Tibial nerve (tissue), 4 donors: ENCODE measurements around the gene DDX18.

Source experiments
- EP300 ChIP-seq, 2 donors: sonication (generic); formaldehyde crosslinking; IDR thresholded peaks; one replicate each; pipeline ENCODE4 v1.6.1; 2017; ENCODE audit warnings: antibody characterized with exemption in 2 of 2, mild to moderate bottlenecking in 1 of 2
- TF ChIP-seq, protein P1 (sequence below), 5 experiments: fragments of 200-600 bp in 3 of 5; fragments of 450-650 bp in 2 of 5; sonication (generic) in 3 of 5; IDR thresholded peaks; one replicate each; pipeline ENCODE4 v1.5.1; 2016 to 2019; ENCODE audit warnings: antibody characterized with exemption in 5 of 5, mild to moderate bottlenecking in 3 of 5, moderate library complexity in 2 of 5

DNA sequence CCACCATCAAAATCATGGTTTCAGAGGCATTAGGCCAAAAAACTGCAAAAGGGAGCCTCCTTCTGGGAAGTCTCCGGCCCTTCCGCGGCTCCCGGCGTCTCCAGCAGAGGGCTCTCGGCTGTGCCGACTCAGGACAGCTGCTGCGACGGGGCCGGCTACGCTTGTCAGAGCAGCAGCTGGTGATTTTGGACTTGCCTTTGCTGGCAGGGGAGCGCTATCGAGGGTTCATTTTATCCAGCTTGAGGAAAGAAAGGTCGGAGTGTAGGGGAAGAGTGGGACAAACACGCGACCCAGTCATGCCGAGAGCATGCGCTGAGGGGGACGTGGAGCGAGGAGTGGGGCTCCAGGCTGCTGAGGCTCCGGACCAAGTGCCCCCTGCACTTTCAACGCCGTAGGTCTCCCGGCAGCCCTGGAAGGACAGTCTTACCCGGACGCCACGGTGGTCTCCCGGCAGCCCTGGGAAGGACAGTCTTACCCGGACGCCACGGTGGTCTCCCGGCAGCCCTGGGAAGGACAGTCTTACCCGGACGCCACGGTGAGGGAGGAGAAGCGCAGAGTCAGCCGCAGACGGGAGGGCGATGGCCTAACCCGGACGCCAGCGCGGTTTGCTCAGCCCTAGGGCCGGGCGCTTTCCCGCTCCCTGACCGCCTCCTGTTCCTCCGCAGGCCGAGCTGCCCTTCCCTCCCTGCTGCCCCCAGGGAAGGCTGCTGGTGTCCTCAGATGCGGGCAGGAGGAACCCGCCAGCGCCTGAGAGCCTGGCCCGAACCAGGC is 21.7 kb downstream of the DDX18 start:
- TF ChIP-seq, protein P1, sequence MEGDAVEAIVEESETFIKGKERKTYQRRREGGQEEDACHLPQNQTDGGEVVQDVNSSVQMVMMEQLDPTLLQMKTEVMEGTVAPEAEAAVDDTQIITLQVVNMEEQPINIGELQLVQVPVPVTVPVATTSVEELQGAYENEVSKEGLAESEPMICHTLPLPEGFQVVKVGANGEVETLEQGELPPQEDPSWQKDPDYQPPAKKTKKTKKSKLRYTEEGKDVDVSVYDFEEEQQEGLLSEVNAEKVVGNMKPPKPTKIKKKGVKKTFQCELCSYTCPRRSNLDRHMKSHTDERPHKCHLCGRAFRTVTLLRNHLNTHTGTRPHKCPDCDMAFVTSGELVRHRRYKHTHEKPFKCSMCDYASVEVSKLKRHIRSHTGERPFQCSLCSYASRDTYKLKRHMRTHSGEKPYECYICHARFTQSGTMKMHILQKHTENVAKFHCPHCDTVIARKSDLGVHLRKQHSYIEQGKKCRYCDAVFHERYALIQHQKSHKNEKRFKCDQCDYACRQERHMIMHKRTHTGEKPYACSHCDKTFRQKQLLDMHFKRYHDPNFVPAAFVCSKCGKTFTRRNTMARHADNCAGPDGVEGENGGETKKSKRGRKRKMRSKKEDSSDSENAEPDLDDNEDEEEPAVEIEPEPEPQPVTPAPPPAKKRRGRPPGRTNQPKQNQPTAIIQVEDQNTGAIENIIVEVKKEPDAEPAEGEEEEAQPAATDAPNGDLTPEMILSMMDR (IDR thresholded peaks at IDR 0.05): peak; percentile 57 to 87 (median 81)
- peak in 1 of 2 donors; percentile 20 for TF ChIP-seq EP300 (IDR thresholded peaks at IDR 0.05)
